22Rv1 (cell line): Measurements from ENCODE around the gene DCDC1.

Experiments used
- ZFX ChIP-seq: fragments of 450-650 bp; IDR thresholded peaks from 2 replicates; pipeline ENCODE4 v1.6.1; 2017; ENCODE audit warnings: antibody characterized with exemption, borderline replicate concordance
- TF ChIP-seq, protein P1 (sequence below): fragments of 450-650 bp; IDR thresholded peaks from 2 replicates; pipeline ENCODE4 v1.5.1; 2017; ENCODE audit warnings: mild to moderate bottlenecking

DNA sequence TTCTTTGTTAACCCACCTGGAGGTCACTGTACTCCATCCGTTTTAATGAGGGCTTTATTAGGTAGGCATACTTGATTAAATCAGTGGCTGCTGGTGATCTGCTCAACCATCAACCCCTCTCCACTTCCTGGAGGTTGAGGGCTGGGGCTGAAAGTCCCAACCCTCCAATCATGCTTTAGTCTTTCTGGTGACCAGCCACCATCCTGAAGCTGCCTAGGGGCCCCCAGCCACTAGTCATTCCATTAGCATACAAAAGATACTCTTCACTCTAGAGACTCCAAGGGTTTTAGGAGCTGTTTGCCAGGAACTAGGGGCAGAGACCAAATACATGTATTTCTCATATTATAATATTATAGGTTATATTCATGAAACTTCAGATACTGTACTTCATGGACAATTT is 13.6 kb upstream of the DCDC1 start:
- TF ChIP-seq, protein P1, sequence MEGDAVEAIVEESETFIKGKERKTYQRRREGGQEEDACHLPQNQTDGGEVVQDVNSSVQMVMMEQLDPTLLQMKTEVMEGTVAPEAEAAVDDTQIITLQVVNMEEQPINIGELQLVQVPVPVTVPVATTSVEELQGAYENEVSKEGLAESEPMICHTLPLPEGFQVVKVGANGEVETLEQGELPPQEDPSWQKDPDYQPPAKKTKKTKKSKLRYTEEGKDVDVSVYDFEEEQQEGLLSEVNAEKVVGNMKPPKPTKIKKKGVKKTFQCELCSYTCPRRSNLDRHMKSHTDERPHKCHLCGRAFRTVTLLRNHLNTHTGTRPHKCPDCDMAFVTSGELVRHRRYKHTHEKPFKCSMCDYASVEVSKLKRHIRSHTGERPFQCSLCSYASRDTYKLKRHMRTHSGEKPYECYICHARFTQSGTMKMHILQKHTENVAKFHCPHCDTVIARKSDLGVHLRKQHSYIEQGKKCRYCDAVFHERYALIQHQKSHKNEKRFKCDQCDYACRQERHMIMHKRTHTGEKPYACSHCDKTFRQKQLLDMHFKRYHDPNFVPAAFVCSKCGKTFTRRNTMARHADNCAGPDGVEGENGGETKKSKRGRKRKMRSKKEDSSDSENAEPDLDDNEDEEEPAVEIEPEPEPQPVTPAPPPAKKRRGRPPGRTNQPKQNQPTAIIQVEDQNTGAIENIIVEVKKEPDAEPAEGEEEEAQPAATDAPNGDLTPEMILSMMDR: no peak
- TF ChIP-seq ZFX: no peak
